GM18519 (cell line): ENCODE results near the gene CNTNAP3.
"Not testable (repeated sequence)": the region's sequence is repeated elsewhere in the genome, so short reads cannot be mapped to it uniquely, and the experiment has no call there.

Experiments
- ATAC-seq: cut with Tn5 transposase; IDR thresholded peaks from one replicate; pipeline ENCODE4 v1.9.1; 2021; ENCODE audit warnings: mild to moderate bottlenecking, moderate library complexity; ENCODE audit not compliant: unreplicated experiment, low FRiP score

CNTNAP3 gene

GRCh38 chr9:39078621-39079256 lies 209.2 kb downstream of the CNTNAP3 start:
- ATAC-seq, result peak; percentile 51

- not testable (repeated sequence) for ATAC-seq
Observed at GRCh38 chr9:39073537-39073936, 214.4 kb downstream of the CNTNAP3 start.

DNA sequence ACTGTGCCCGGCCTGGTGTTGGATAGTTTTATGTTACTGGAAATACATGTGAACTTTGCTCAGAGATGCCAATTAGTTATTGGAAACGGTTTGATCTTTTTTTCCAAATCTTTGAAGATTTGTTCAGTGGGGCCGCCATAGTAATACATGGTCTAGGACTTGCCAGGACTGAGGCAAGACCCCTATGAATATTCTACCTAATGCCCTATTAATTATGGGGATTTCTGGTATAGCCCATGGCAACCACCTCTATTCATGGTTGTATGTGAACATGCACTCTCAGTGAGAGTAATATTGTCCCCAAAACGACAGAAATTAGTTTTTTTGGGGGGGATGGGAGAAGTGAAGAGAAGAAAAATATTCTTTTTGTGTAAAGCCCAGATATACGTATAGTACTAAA lies 220.3 kb downstream of the CNTNAP3 start:
- not testable (repeated sequence) for ATAC-seq

DNA sequence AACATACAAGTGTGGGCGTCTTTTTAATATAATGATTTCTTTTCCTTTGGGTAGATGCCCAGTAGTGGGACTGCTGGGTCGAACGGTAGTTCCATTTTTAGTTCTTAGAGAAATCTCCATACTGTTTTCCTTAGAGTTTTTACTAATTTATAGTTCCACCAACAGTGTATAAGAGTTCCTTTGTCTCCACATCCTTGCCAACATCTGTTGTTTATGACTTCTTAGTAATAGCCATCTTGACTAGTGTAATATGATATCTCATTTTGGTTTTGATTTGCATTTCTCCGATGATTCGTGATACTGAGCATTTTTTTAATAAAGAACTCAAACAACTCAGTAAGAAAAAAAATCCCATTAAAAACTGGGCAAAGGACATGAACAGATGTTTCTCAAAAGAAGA lies 225.0 kb downstream of the CNTNAP3 start:
- ATAC-seq, result not testable (repeated sequence)

GRCh38 chr9:39054453-39054852 lies 233.5 kb downstream of the CNTNAP3 start:
- ATAC-seq, result not testable (repeated sequence)

- ATAC-seq, result not testable (repeated sequence)
Observed at GRCh38 chr9:39046833-39047232, 241.1 kb downstream of the CNTNAP3 start.

- not testable (repeated sequence) for ATAC-seq
Observed at GRCh38 chr9:39042352-39042803, 245.6 kb downstream of the CNTNAP3 start.

- not testable (repeated sequence) for ATAC-seq
Observed at GRCh38 chr9:39041774-39042173, 246.2 kb downstream of the CNTNAP3 start.

DNA sequence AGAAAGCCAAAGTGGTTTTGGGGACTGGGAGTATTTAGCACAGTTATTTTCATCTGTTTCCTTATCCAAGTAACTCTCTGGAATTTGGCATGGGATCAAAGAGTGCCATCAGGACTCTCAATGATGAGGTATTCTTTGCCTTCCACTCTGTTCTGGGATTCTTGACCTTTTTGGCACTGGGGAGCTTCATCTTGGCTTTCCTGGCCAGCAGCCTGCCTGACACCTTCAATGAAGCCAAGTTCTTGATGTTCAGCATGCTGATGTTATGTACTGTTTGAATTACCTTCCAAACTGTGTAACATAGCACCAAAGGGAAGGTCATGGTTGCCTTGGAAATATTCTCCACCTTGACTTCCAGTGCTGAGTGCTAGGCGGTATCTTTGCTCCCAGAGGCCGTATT lies 248.8 kb downstream of the CNTNAP3 start:
- not testable (repeated sequence) for ATAC-seq

DNA sequence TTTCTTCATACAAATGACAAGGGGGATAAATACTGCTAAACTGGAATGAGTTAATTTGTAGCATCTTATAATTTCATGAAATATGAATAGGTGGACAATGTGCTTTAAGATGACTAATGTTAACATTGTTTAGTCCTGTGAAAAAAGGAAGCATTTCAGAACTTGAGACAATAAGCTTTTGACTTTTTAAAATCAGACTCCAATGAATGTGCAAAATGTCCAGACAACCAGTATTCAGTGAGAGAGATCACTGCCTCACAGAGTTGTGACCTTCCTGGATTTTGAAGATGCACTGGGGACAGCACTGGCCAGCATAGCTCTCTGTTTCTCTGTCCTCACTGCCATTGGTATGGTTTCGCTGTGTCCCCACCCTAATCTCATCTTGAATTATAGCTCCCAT lies 249.7 kb downstream of the CNTNAP3 start:
- ATAC-seq, result not testable (repeated sequence)

- not testable (repeated sequence) for ATAC-seq
Observed at GRCh38 chr9:39033849-39034248, 254.1 kb downstream of the CNTNAP3 start.

DNA sequence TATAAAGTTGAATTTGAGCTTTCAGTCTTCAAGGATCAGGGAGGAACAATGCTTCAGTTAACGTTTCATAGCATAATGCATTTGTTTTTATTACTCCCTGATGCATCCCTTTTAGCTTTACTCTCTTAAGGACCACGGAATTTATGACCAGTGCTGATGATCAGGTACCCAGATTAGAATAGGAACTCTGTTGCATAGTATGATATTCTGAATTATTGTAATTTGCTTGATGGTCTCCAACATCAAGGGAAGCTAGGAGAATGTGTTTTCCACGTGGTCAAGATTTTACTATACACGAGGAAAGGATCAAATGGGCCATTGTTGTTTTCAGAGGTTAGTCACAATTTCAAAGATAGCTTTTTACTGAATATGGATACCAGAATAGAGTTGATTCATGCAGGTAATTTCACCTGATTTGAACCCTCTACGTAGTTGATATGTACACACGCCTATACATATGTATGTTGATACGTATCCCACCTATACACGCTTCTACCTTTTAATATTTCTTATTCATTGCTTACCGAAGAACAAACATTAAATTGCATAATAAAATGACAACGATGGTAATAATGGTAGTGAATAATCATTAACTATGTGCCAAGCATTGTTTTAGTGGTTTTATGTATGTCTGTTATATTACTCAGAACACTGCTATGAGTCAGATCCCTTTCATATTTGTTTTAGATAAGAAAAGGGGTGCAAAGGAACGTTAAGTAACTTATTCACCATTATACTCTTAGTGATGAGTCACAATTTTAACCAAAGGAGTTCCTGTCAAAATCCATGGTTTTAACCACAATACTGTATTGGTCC lies 257.6 kb downstream of the CNTNAP3 start:
- ATAC-seq, result not testable (repeated sequence)

DNA sequence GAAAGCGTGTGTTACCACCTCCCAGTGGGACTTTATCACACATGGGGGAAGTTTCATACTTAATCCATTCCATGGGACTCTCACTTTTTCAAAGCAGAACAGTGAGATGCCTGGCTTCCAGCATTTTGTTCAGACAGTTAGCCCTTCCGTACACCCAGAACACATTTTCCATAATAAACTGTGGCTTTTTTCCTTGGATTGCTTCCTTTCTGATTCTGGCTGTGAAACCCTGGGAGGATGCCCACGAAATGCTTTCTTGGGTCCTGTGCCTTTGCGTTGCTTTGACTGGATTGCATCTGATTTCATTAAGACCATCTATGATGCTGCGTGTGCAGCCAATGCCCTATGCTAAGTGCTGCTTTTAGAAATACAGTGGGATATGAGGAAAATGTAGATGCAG lies 259.1 kb downstream of the CNTNAP3 start:
- ATAC-seq, result not testable (repeated sequence)

- not testable (repeated sequence) for ATAC-seq
Observed at GRCh38 chr9:39028168-39028567, 259.8 kb downstream of the CNTNAP3 start.

DNA sequence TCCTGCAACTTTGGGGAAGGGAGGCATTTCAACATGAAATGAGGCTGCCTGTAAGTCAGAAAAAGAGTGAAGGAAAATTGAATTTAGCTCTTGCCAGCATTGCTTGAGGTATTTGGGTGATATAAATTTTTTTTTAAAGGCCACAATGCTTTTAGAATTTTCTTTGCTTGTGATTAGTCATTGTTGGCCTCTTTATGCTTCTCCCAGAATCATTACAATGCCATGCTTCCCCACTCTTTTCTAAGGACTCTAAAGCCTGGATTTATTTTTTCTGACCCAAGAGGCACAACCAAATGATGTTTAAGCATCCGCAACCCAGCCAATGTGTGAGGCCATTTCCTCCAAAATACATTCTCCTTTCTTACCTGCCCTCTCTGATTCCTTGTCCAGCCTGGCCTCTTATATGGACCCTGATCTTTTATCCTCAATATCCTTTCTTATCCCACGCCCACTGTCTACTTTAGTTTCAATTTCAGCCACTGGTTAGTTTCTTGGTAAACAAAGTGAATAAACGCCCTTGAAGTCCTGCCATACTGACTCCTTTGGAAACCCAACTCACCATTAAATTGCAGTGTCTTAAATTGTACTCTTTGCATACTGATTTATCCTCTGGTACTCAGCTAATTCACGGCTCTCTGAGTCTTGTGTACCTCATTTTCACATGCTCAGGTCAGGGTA lies 261.9 kb downstream of the CNTNAP3 start:
- not testable (repeated sequence) for ATAC-seq
